ENCODE data around the gene MAGI1.
A peak's percentile ranks its signal among the peaks of the same experiment; 100 is the strongest.
"Not testable (repeated sequence)": the region's sequence is repeated elsewhere in the genome, so short reads cannot be mapped to it uniquely, and the experiment has no call there.

Gene MAGI1

GRCh38 chr3:66050821-66051220 lies 12.1 kb upstream of the MAGI1 start:
- Mint-ChIP-seq H3K27ac (no peak overlapping the region), H3K9me3 (peaks cover 3% of the 10 kb centered on the region), H3K4me1 (no peaks in the 10 kb centered on the region), H3K4me3 (no peak overlapping the region), H3K36me3 (no peaks in the 10 kb centered on the region), H3K27me3 (no peaks in the 10 kb centered on the region)
- ATAC-seq = no peak

GRCh38 chr3:66048051-66048395 lies 9.3 kb upstream of the MAGI1 start:
- H3K9me3 Mint-ChIP-seq = peaks cover 3% of the 10 kb centered on the region
- H3K36me3 Mint-ChIP-seq = no peaks in the 10 kb centered on the region
- ATAC-seq = no peak
- no peaks in the 10 kb centered on the region for H3K4me1 Mint-ChIP-seq
- no peaks in the 10 kb centered on the region for H3K27me3 Mint-ChIP-seq
- H3K4me3 Mint-ChIP-seq = no peak overlapping the region
- H3K27ac Mint-ChIP-seq = no peak overlapping the region

- H3K27me3 Mint-ChIP-seq = no peaks in the 10 kb centered on the region
- H3K4me3 Mint-ChIP-seq = no peak overlapping the region
- H3K4me1 Mint-ChIP-seq = no peaks in the 10 kb centered on the region
- H3K27ac Mint-ChIP-seq = no peak overlapping the region
- no peak for ATAC-seq
- H3K36me3 Mint-ChIP-seq = no peaks in the 10 kb centered on the region
- H3K9me3 Mint-ChIP-seq = peaks cover 3% of the 10 kb centered on the region
These were observed 8.8 kb upstream of the MAGI1 start for GRCh38 chr3:66047311-66048050.

- H3K4me1 Mint-ChIP-seq, ATAC-seq, H3K27me3 Mint-ChIP-seq, H3K9me3 Mint-ChIP-seq, H3K27ac Mint-ChIP-seq, H3K36me3 Mint-ChIP-seq, H3K4me3 Mint-ChIP-seq: not testable (repeated sequence)
These were observed 7.6 kb upstream of the MAGI1 start for GRCh38 chr3:66046321-66046720.

- no peaks in the 10 kb centered on the region for H3K36me3 Mint-ChIP-seq
- no peak overlapping the region for H3K4me3 Mint-ChIP-seq
- no peaks in the 10 kb centered on the region for H3K9me3 Mint-ChIP-seq
- peaks cover 50% of the 10 kb centered on the region for H3K27me3 Mint-ChIP-seq
- H3K27ac Mint-ChIP-seq = no peak overlapping the region
- H3K4me1 Mint-ChIP-seq = peaks cover 22% of the 10 kb centered on the region
- ATAC-seq = no peak
These were observed 3.1 kb upstream of the MAGI1 start for GRCh38 chr3:66041828-66042227.

- H3K27me3 Mint-ChIP-seq = peaks cover 58% of the 10 kb centered on the region
- H3K27ac Mint-ChIP-seq = no peak overlapping the region
- no peaks in the 10 kb centered on the region for H3K36me3 Mint-ChIP-seq
- peaks cover 22% of the 10 kb centered on the region for H3K4me1 Mint-ChIP-seq
- ATAC-seq = no peak
- H3K4me3 Mint-ChIP-seq = no peak overlapping the region
- H3K9me3 Mint-ChIP-seq = no peaks in the 10 kb centered on the region
These were observed 2.4 kb upstream of the MAGI1 start for GRCh38 chr3:66041116-66041515.

- no peaks in the 10 kb centered on the region for H3K9me3 Mint-ChIP-seq
- H3K4me1 Mint-ChIP-seq = peaks cover 22% of the 10 kb centered on the region
- H3K27me3 Mint-ChIP-seq = peaks cover 63% of the 10 kb centered on the region
- peak overlapping the region; percentile 39 for H3K4me3 Mint-ChIP-seq
- ATAC-seq = no peak
- H3K36me3 Mint-ChIP-seq = no peaks in the 10 kb centered on the region
- no peak overlapping the region for H3K27ac Mint-ChIP-seq
These were observed 821 bp upstream of the MAGI1 start for GRCh38 chr3:66039590-66039887.

- Mint-ChIP-seq H3K4me3 (peak overlapping the region; percentile 80), H3K36me3 (no peaks in the 10 kb centered on the region), H3K27me3 (peaks cover 63% of the 10 kb centered on the region)
These were observed 363 bp downstream of the MAGI1 start for GRCh38 chr3:66038384-66038725.

GRCh38 chr3:66037986-66038369 lies 740 bp downstream of the MAGI1 start:
- Mint-ChIP-seq H3K9me3 (no peaks in the 10 kb centered on the region), H3K27ac (peak overlapping the region; percentile 20), H3K27me3 (peaks cover 63% of the 10 kb centered on the region), H3K4me3 (peak overlapping the region; percentile 80), H3K4me1 (peaks cover 22% of the 10 kb centered on the region), H3K36me3 (no peaks in the 10 kb centered on the region)
- ATAC-seq = peak; percentile 13

More at GRCh38 chr3:66038384-66038725, 363 bp downstream of the MAGI1 start:
- no peak for ATAC-seq
- Mint-ChIP-seq H3K4me1 (peaks cover 22% of the 10 kb centered on the region), H3K9me3 (no peaks in the 10 kb centered on the region), H3K27ac (peak overlapping the region; percentile 20)

GRCh38 chr3:66037330-66037985 lies 1.3 kb downstream of the MAGI1 start:
- Mint-ChIP-seq H3K27ac (no peak overlapping the region), H3K9me3 (no peaks in the 10 kb centered on the region), H3K27me3 (peaks cover 63% of the 10 kb centered on the region), H3K4me1 (peaks cover 22% of the 10 kb centered on the region), H3K36me3 (no peaks in the 10 kb centered on the region), H3K4me3 (peak overlapping the region; percentile 80)
- ATAC-seq = no peak

GRCh38 chr3:66036586-66037148 lies 2.1 kb downstream of the MAGI1 start:
- H3K4me1 Mint-ChIP-seq = peaks cover 22% of the 10 kb centered on the region
- no peaks in the 10 kb centered on the region for H3K36me3 Mint-ChIP-seq
- peaks cover 61% of the 10 kb centered on the region for H3K27me3 Mint-ChIP-seq
- no peak overlapping the region for H3K27ac Mint-ChIP-seq
- H3K4me3 Mint-ChIP-seq = no peak overlapping the region
- no peaks in the 10 kb centered on the region for H3K9me3 Mint-ChIP-seq
- no peak for ATAC-seq

- Mint-ChIP-seq H3K4me1 (peaks cover 22% of the 10 kb centered on the region), H3K36me3 (no peaks in the 10 kb centered on the region), H3K27ac (no peak overlapping the region), H3K9me3 (no peaks in the 10 kb centered on the region), H3K27me3 (peaks cover 54% of the 10 kb centered on the region), H3K4me3 (no peak overlapping the region)
- no peak for ATAC-seq
These were observed 2.8 kb downstream of the MAGI1 start for GRCh38 chr3:66035763-66036477.

- Mint-ChIP-seq H3K27ac (no peak overlapping the region), H3K9me3 (no peaks in the 10 kb centered on the region), H3K27me3 (peaks cover 30% of the 10 kb centered on the region), H3K4me1 (peaks cover 11% of the 10 kb centered on the region), H3K36me3 (no peaks in the 10 kb centered on the region), H3K4me3 (no peak overlapping the region)
- no peak for ATAC-seq
These were observed 5.2 kb downstream of the MAGI1 start for GRCh38 chr3:66033241-66034138.

GRCh38 chr3:66031102-66031698 lies 7.5 kb downstream of the MAGI1 start:
- H3K36me3 Mint-ChIP-seq = no peaks in the 10 kb centered on the region
- peaks cover 3% of the 10 kb centered on the region for H3K9me3 Mint-ChIP-seq
- ATAC-seq = no peak
- no peak overlapping the region for H3K4me3 Mint-ChIP-seq
- no peaks in the 10 kb centered on the region for H3K4me1 Mint-ChIP-seq
- no peak overlapping the region for H3K27ac Mint-ChIP-seq
- peaks cover 7% of the 10 kb centered on the region for H3K27me3 Mint-ChIP-seq

GRCh38 chr3:66029443-66029842 lies 9.3 kb downstream of the MAGI1 start:
- H3K9me3 Mint-ChIP-seq = peaks cover 3% of the 10 kb centered on the region
- H3K4me1 Mint-ChIP-seq = no peaks in the 10 kb centered on the region
- no peaks in the 10 kb centered on the region for H3K36me3 Mint-ChIP-seq
- H3K27ac Mint-ChIP-seq = no peak overlapping the region
- no peak overlapping the region for H3K4me3 Mint-ChIP-seq
- H3K27me3 Mint-ChIP-seq = no peaks in the 10 kb centered on the region
- ATAC-seq = peak; percentile 20
